T47D (cell line): ENCODE data around the gene FAM184B.
A peak's percentile ranks its signal among the peaks of the same experiment; 100 is the strongest.

ENCODE experiments used
- DNase-seq, 2 experiments: peaks; one replicate each; pipeline versions ENCODE4 v3.0.0 to v3.0.0-alpha.2; 2011 to 2012; ENCODE audit warnings: low read depth in 1 of 2, low spot score in 1 of 2
- JUND ChIP-seq: IDR thresholded peaks from 2 replicates; pipeline ENCODE4 v1.6.1; 2012; ENCODE audit warnings: low read depth
- in situ Hi-C: cut with HindIII; loops from 2 replicates; pipeline ENCODE4 v1.10.0; 2016; ENCODE audit warnings: low sequenced_read_pairs, low pct_unique_long_range_greater_than_20kb

Gene FAM184B

GRCh38 chr4:17619416-17620105 lies 161.9 kb downstream of the FAM184B start:
- no peak for TF ChIP-seq JUND
- in situ Hi-C loops, result no loop called here
- no peak for DNase-seq

- in situ Hi-C loops, result no loop called here
- no peak for DNase-seq
- TF ChIP-seq JUND, result no peak
Measured at GRCh38 chr4:17618926-17619325, 162.5 kb downstream of the FAM184B start.

- in situ Hi-C loops, result no loop called here
- DNase-seq, result no peak
- no peak for TF ChIP-seq JUND
Measured at GRCh38 chr4:17616283-17616682, 165.1 kb downstream of the FAM184B start.

GRCh38 chr4:17614416-17615299 lies 166.8 kb downstream of the FAM184B start, which contains the start of gene MED28:
Gene MED28, plus strand, starts transcription at chr4:17614641. Its CDS starts 14 bp downstream, at chr4:17614655.
- in situ Hi-C loops, result no loop called here
- DNase-seq, result peak; percentile 87 to 93
- no peak for TF ChIP-seq JUND

- no peak for TF ChIP-seq JUND
- no peak for DNase-seq
- in situ Hi-C loops, result no loop called here
Measured at GRCh38 chr4:17613761-17614415, 167.5 kb downstream of the FAM184B start.

GRCh38 chr4:17605236-17605635 lies 176.2 kb downstream of the FAM184B start:
- DNase-seq, result no peak
- in situ Hi-C loops, result no loop called here
- TF ChIP-seq JUND, result no peak

- no peak for TF ChIP-seq JUND
- in situ Hi-C loops, result no loop called here
- DNase-seq, result no peak
Measured at GRCh38 chr4:17599826-17600225, 181.6 kb downstream of the FAM184B start.

- in situ Hi-C loops, result no loop called here
- TF ChIP-seq JUND, result no peak
- peak; percentile 19 to 72 for DNase-seq
Measured at GRCh38 chr4:17597517-17597916, 183.9 kb downstream of the FAM184B start.

GRCh38 chr4:17595471-17596005 lies 185.9 kb downstream of the FAM184B start:
- TF ChIP-seq JUND, result no peak
- no peak for DNase-seq
- in situ Hi-C loops, result no loop called here

- in situ Hi-C loops, result no loop called here
- no peak for DNase-seq
- no peak for TF ChIP-seq JUND
Measured at GRCh38 chr4:17589355-17589754, 192.1 kb downstream of the FAM184B start.

- no peak for TF ChIP-seq JUND
- in situ Hi-C loops, result no loop called here
Measured at GRCh38 chr4:17587094-17587822, 194.2 kb downstream of the FAM184B start.

GRCh38 chr4:17584521-17585213 lies 196.8 kb downstream of the FAM184B start:
- TF ChIP-seq JUND, result no peak
- DNase-seq, result no peak
- in situ Hi-C loops, result no loop called here

More at GRCh38 chr4:17587094-17587822, 194.2 kb downstream of the FAM184B start:
- no peak for DNase-seq
